HEK293 (cell line): ENCODE results near the gene PARL.

Experiments used
- CTCF ChIA-PET: fragments of 350-600 bp; formaldehyde crosslinking; extraction: SDS; loops from one replicate; lab custom pipeline; 2021; ENCODE audit warnings: antibody characterized with exemption; lab: Yijun Ruan, JAX
- POLR2A ChIA-PET: fragments of 300-600 bp; formaldehyde crosslinking; extraction: SDS; loops from one replicate; lab custom pipeline; 2020; ENCODE audit warnings: antibody characterized with exemption, inconsistent platforms; lab: Yijun Ruan, JAX
- H3K27ac ChIP-seq: fragments of 200-500 bp; sonication (Bioruptor generic); 2 replicates; pipeline ENCODE4 v1.5.1; 2014; ENCODE audit warnings: low read depth, low read length, control low read depth, inconsistent platforms; ENCODE audit errors: extremely low read depth
- H3K36me3 ChIP-seq, 2 experiments: fragments of 200-500 bp in 1 of 2; sonication (Bioruptor generic) in 1 of 2; 1 replicate in 1 of 2; 2 replicates in 1 of 2; pipeline ENCODE4 v1.5.1; 2014 to 2017; ENCODE audit warnings: inconsistent platforms in 2 of 2, low read length in 2 of 2; ENCODE audit not compliant: control insufficient read depth in 2 of 2, insufficient read depth in 1 of 2
- H3K4me1 ChIP-seq: fragments of 200-500 bp; sonication (Bioruptor generic); 2 replicates; pipeline ENCODE4 v1.5.1; 2014; ENCODE audit warnings: mild to moderate bottlenecking, low read length, inconsistent platforms; ENCODE audit not compliant: control insufficient read depth, insufficient read depth
- H3K4me3 ChIP-seq: 2 replicates; pipeline ENCODE4 v1.5.1; 2011; ENCODE audit warnings: low read depth, mild to moderate bottlenecking, control low read depth, low read length, moderate library complexity
- H3K9me3 ChIP-seq: fragments of 200-500 bp; sonication (Bioruptor generic); 2 replicates; pipeline ENCODE4 v1.5.1; 2014; ENCODE audit warnings: low read depth, low read length, inconsistent platforms; ENCODE audit not compliant: control insufficient read depth, insufficient read depth
- BCL6B ChIP-seq: fragments of 450-650 bp; formaldehyde crosslinking; IDR thresholded peaks from 2 replicates; pipeline ENCODE4 v1.5.1; 2017; ENCODE audit warnings: missing biosample characterization, missing genetic modification characterization
- KLF8 ChIP-seq: fragments of 450-650 bp; formaldehyde crosslinking; IDR thresholded peaks from 2 replicates; pipeline ENCODE4 v1.5.1; 2016; ENCODE audit warnings: missing biosample characterization, missing genetic modification characterization
- PRDM1 ChIP-seq: fragments of 450-650 bp; formaldehyde crosslinking; IDR thresholded peaks from 2 replicates; pipeline ENCODE4; 2016; ENCODE audit warnings: missing biosample characterization, missing genetic modification characterization
- SCRT1 ChIP-seq: fragments of 450-650 bp; formaldehyde crosslinking; IDR thresholded peaks from 2 replicates; pipeline ENCODE4 v1.5.1; 2016; ENCODE audit warnings: missing biosample characterization, missing genetic modification characterization, borderline replicate concordance
- SCRT2 ChIP-seq: fragments of 450-650 bp; formaldehyde crosslinking; IDR thresholded peaks from 2 replicates; pipeline ENCODE4 v1.5.1; 2016; ENCODE audit warnings: missing biosample characterization, missing genetic modification characterization
- SETDB1 ChIP-seq: IDR thresholded peaks from one replicate; pipeline ENCODE4 v1.6.1; 2017; ENCODE audit warnings: mild to moderate bottlenecking, low read length, moderate library complexity, mixed read lengths; ENCODE audit not compliant: insufficient read length
- ZFHX2 ChIP-seq: fragments of 450-650 bp; formaldehyde crosslinking; conservative IDR thresholded peaks from 2 replicates; pipeline ENCODE4 v1.5.1; 2016; ENCODE audit warnings: missing biosample characterization, missing genetic modification characterization
- ZFP3 ChIP-seq: fragments of 450-650 bp; formaldehyde crosslinking; IDR thresholded peaks from 2 replicates; pipeline ENCODE4 v1.5.1; 2016; ENCODE audit warnings: low read depth, missing biosample characterization, missing genetic modification characterization
- ZFP69B ChIP-seq: fragments of 450-650 bp; formaldehyde crosslinking; IDR thresholded peaks from 2 replicates; pipeline ENCODE4 v1.5.1; 2016; ENCODE audit warnings: missing biosample characterization, missing genetic modification characterization
- ZNF148 ChIP-seq: fragments of 450-650 bp; formaldehyde crosslinking; IDR thresholded peaks from 2 replicates; pipeline ENCODE4 v1.5.0; 2017; ENCODE audit warnings: missing biosample characterization, missing genetic modification characterization, borderline replicate concordance
- ZNF175 ChIP-seq: fragments of 450-650 bp; formaldehyde crosslinking; IDR thresholded peaks from 2 replicates; pipeline ENCODE4 v1.5.1; 2016; ENCODE audit warnings: missing biosample characterization, missing genetic modification characterization
- ZNF202 ChIP-seq: fragments of 450-650 bp; formaldehyde crosslinking; IDR thresholded peaks from 2 replicates; pipeline ENCODE4 v1.5.1; 2016; ENCODE audit warnings: missing biosample characterization, missing genetic modification characterization, borderline replicate concordance
- ZNF211 ChIP-seq: fragments of 450-650 bp; formaldehyde crosslinking; IDR thresholded peaks from 2 replicates; pipeline ENCODE4 v1.5.1; 2016; ENCODE audit warnings: low read depth, missing biosample characterization, missing genetic modification characterization
- ZNF214 ChIP-seq: fragments of 450-650 bp; formaldehyde crosslinking; IDR thresholded peaks from 2 replicates; pipeline ENCODE4 v1.5.1; 2017; ENCODE audit warnings: missing biosample characterization, mild to moderate bottlenecking, missing genetic modification characterization, borderline replicate concordance
- ZNF292 ChIP-seq: fragments of 450-650 bp; formaldehyde crosslinking; IDR thresholded peaks from 2 replicates; pipeline ENCODE4 v1.5.1; 2016; ENCODE audit warnings: low read depth, missing biosample characterization, missing genetic modification characterization, borderline replicate concordance
- ZNF335 ChIP-seq: fragments of 450-650 bp; formaldehyde crosslinking; conservative IDR thresholded peaks from 2 replicates; pipeline ENCODE4 v1.5.1; 2016; ENCODE audit warnings: missing biosample characterization, missing genetic modification characterization
- ZNF366 ChIP-seq: fragments of 450-650 bp; formaldehyde crosslinking; conservative IDR thresholded peaks from 2 replicates; pipeline ENCODE4 v1.5.1; 2016; ENCODE audit warnings: missing biosample characterization, missing genetic modification characterization
- ZNF423 ChIP-seq: fragments of 450-650 bp; formaldehyde crosslinking; IDR thresholded peaks from 2 replicates; pipeline ENCODE4 v1.5.1; 2016; ENCODE audit warnings: missing biosample characterization, missing genetic modification characterization
- ZNF558 ChIP-seq: fragments of 450-650 bp; formaldehyde crosslinking; IDR thresholded peaks from 2 replicates; pipeline ENCODE4 v1.5.1; 2016; ENCODE audit warnings: missing biosample characterization, missing genetic modification characterization
- ZNF624 ChIP-seq: fragments of 450-650 bp; formaldehyde crosslinking; IDR thresholded peaks from 2 replicates; pipeline ENCODE4 v1.5.1; 2017; ENCODE audit warnings: missing biosample characterization, missing genetic modification characterization
- ZNF664 ChIP-seq: fragments of 450-650 bp; formaldehyde crosslinking; IDR thresholded peaks from 2 replicates; pipeline ENCODE4 v1.5.1; 2016; ENCODE audit warnings: missing biosample characterization, missing genetic modification characterization
- ZSCAN18 ChIP-seq: fragments of 450-650 bp; formaldehyde crosslinking; IDR thresholded peaks from 2 replicates; pipeline ENCODE4 v1.5.1; 2016; ENCODE audit warnings: missing biosample characterization, missing genetic modification characterization
- ZSCAN30 ChIP-seq: fragments of 450-650 bp; IDR thresholded peaks from 2 replicates; pipeline ENCODE4 v1.5.1; 2018; ENCODE audit warnings: missing biosample characterization, mild to moderate bottlenecking, missing genetic modification characterization, moderate library complexity
- ZSCAN4 ChIP-seq: fragments of 450-650 bp; formaldehyde crosslinking; IDR thresholded peaks from 2 replicates; pipeline ENCODE4 v1.5.1; 2017; ENCODE audit warnings: missing biosample characterization, missing genetic modification characterization

The PARL gene

GRCh38 chr3:183845608-183846288 is 38.9 kb downstream of the PARL start:
- Histone ChIP-seq H3K9me3 (no peaks in the 10 kb centered on the region), H3K27ac (no peak overlapping the region), H3K36me3 (peaks cover 11 to 70% of the 10 kb centered on the region in 2 experiments; a peak in 2 of 3 replicates), H3K4me1 (no peaks in the 10 kb centered on the region), H3K4me3 (no peak overlapping the region)
- ChIA-PET POLR2A (no interaction called here), CTCF (no interaction called here)
- TF ChIP-seq ZNF148: no peak
- no peak for TF ChIP-seq ZFP3 (tag by site-specific recombination)
- no peak for TF ChIP-seq ZNF292
- TF ChIP-seq ZNF214 (tag by site-specific recombination): no peak
- no peak for TF ChIP-seq KLF8 (tag by site-specific recombination)
- TF ChIP-seq ZNF202: no peak
- no peak for TF ChIP-seq ZNF558 (tag by site-specific recombination)
- TF ChIP-seq ZNF335 (tag by site-specific recombination): no peak
- TF ChIP-seq ZNF175 (tag by site-specific recombination): no peak
- no peak for TF ChIP-seq ZNF423 (tag by site-specific recombination)
- TF ChIP-seq ZNF211 (tag by site-specific recombination): no peak
- TF ChIP-seq ZNF664 (tag by site-specific recombination): no peak

GRCh38 chr3:183845090-183845489 is 39.6 kb downstream of the PARL start:
- Histone ChIP-seq H3K9me3 (no peaks in the 10 kb centered on the region), H3K4me3 (no peak overlapping the region), H3K4me1 (no peaks in the 10 kb centered on the region), H3K36me3 (peaks cover 15 to 69% of the 10 kb centered on the region in 2 experiments; a peak in 2 of 3 replicates), H3K27ac (no peak overlapping the region)
- POLR2A ChIA-PET: no interaction called here
- TF ChIP-seq SCRT1 (0 out of 2 replicates have a peak, but pooled peaks have one; percentile 25), ZNF624 (no peak), ZSCAN30 (tag by site-specific recombination) (no peak), ZSCAN18 (tag by site-specific recombination) (no peak), SCRT2 (tag by site-specific recombination) (peak; percentile 8)
- CTCF ChIA-PET: interaction anchor here (0.5 to 0.6 kb wide), 2 partner anchors 345 to 355 kb away, joined by 3 read pairs; no protein-coding TSS in a partner anchor

- H3K4me1 ChIP-seq: no peaks in the 10 kb centered on the region
- no peak overlapping the region for H3K27ac ChIP-seq
- no peaks in the 10 kb centered on the region for H3K9me3 ChIP-seq
- no peak overlapping the region for H3K4me3 ChIP-seq
- CTCF ChIA-PET: interaction anchor here (0.5 to 0.6 kb wide), 2 partner anchors 345 to 356 kb away, joined by 3 read pairs; no protein-coding TSS in a partner anchor
- POLR2A ChIA-PET: interaction anchor here (0.6 to 1.0 kb wide), 2 partner anchors 18 to 250 kb away, joined by 3 read pairs; no protein-coding TSS in a partner anchor
- peaks cover 18 to 69% of the 10 kb centered on the region in 2 experiments; a peak in 2 of 3 replicates for H3K36me3 ChIP-seq
- TF ChIP-seq ZNF366 (tag by site-specific recombination) (0 out of 2 replicates have a peak, but pooled peaks have one; percentile 23), BCL6B (tag by site-specific recombination) (no peak), PRDM1 (tag by site-specific recombination) (peak; percentile 64; the same call in 1 of the 2 replicates), ZFHX2 (tag by site-specific recombination) (peak; percentile 74), ZSCAN4 (tag by site-specific recombination) (no peak), SETDB1 (no peak), ZFP69B (tag by site-specific recombination) (no peak)
Measured at GRCh38 chr3:183844606-183845005, 40.1 kb downstream of the PARL start.
